NCI-H226 (cell line): ENCODE data around the gene THAP12.

ENCODE experiments used
- DNase-seq: peaks from one replicate; pipeline ENCODE4 v3.0.0-alpha.2; 2015

THAP12 gene

DNA sequence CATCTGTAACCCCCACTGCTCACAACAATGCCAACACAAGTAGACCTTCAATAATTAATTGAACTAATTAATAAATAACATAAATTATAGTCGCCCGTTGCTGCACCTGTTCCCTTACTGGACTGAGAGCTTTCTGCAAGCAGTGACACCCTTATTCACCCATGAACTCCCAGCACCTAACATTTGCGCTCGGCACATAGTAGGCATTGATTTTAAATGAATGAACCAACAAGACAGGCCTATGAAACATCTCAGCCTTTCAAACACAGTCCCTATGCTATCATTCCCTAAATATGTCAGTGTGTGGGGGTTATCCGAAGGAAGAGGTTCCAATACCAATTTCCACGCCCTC, 1.1 kb downstream of the THAP12 start:
- DNase-seq: no peak

DNA sequence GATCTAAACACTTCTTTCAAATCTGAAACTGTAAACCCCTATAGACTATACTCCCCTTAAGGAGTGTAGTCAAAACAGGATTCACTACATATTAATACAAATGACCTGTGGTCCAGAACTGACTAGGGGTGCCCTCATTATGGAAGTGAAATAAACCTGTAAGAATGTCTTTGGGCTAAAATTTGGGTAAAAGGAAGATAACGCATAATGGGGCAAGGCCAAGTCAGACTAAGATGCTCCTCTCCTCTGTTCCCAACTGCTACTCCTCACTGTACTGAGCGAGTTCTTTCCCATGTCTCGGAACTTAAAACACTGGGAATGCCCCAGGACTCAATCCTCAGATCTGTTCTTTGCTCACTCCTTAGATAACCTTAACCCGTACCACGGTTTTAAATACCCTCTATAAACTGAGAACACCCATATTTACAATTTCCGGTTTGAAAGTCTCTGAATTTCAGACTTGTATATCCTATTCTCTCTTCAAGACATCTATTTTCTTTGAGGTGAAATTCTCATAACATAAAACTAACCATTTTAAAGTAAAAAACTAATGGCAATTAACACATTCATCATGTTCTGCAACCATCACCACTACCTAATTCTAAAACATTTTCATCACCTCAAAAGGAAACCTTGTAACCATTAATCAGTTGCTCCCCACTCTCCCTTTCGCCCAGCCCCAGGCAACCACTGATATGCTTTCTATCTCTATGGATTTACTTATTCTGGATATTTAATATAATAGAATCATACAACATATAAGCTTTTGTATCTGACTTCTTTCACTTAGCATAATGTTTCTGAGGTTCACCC, 4.0 kb downstream of the THAP12 start:
- no peak for DNase-seq

DNA sequence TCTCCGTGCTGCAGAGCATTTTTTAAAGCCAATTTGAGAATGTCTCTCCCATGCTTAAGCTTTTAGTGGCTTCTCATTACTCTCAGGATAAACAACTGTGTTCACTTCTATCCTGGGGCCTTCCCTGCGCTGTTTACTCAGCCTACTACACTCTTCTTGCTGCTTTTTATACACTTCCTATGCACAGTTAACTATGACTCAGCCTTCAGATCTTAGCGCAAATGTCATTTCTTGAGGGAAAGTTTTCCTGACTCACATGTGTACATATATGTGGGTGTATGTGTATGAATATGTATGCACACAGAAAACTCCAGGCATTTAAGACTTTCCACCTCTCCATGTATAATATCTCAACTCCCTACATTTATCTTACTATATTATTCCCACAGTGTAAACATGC, 9.8 kb downstream of the THAP12 start:
- DNase-seq: peak; percentile 50

DNA sequence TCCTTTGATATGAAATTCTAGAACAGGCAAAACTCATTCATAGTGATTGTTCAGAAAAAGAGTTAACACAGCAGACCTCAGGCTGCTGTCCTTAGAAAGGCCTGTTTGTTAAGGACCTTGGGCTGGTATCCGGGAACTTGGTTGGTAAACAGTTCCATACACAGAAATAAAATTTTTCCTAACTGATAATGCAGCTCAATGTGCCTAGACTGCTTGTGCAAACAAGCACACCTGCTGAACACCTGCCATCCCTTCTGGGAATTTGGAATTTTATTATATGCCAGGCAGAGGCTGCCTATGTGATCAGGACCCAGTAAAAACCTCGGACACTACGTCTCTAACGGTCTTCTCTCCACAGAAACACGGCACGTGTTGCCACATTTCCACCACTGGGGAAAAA, 11.5 kb downstream of the THAP12 start:
- DNase-seq: no peak

DNA sequence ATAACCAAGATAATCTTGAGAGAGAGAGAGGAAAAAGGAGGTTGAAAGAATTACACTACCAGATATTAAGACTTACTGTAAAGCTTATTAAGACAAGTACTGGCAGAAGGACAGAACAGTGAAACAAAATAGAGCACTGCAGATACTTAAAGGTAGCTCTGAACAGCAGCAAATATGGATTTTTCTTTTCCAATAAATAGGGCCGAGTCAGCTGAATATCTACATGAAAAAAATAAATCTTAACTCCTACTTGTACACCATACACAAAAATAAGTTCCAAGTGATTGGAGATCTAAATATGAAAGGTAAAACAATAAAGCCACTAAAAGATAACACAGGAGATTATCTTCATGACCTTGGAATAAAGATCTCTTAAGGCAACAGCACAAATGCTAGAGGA, 12.4 kb downstream of the THAP12 start:
- no peak for DNase-seq

DNA sequence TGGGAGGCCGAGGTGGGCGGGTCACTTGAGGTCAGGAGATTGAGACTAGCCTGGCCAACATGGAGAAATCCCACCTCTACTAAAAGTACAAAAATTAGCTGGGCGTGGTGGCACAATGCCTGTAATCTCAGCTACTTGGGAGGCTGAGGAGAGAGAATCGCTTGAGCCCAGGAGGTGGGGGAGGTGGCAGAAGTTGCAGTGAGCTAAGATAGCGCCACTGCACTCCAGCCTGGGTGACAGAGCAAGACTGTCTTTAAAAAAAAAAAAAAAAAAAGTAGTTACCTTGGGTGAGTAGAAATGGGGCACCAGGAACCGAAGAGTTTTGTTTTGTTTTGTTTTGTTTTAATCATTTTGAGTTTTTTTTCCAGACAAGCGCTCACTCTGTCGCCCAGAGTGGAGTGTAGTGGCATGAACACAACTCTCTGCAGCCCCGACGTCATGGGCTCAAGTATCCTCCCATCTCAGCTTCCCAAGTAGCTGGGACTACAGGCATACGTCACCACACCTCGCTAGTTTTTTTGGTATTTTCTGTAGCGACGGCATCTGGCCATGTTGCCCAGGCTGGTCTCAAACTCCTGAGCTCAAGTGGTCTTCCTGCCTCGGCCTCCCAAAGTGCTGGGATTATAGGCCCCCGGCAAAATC, 15.8 kb downstream of the THAP12 start:
- no peak for DNase-seq

DNA sequence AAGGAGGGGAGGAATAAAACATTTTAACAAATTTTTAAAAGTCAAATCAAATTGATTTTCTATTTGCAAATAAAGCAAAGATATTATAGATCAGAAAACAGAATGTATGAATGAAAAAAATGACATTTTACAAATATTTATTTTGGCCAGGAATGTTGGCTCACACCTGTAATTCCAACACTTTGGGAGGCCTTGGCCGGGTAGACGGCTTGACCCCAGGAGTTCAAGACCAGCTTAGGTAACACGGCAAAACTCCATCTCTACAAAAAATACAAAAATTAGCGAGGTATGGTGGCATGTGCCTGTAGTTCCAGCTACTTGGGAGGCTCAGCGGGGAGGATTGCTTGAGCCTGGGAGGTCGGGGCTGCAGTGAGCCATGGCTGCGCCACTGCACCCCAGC, 18.2 kb downstream of the THAP12 start:
- DNase-seq: no peak

DNA sequence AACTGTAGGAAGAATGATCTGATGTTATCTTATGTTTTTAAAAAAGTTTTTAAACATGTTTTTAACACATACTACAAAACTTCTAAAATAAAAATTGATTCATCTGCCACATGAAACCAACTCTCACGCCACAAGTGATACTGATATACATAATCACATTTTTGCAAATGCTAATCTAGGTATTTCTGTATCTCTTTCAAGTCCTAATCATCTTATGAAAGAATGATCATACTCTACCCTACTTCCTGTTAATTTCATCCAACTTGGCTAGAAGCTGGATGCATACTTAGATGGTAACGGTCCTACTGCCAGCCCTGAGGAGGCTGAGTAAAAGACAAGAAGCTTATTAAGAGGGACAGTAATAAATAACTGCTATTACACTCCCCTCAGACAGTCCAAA, 19.2 kb downstream of the THAP12 start:
- no peak for DNase-seq

DNA sequence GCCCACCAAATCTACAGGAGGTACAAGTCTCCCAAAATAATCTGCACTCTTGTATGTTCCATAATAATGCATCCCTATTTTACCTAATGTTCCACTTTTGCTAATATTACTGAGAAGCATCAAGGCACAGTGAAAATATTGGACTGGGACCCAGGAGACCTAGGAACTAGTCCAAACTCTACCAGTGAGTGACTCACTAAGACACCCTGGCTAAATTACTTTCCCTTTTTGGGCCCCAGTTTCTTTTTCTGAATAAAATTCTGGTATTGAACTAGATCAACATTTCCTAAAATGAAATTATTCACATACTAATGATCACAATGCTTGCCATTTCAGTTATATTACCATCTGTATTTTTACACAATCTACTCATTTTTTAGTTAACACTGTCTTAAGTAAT, 19.6 kb downstream of the THAP12 start:
- no peak for DNase-seq

DNA sequence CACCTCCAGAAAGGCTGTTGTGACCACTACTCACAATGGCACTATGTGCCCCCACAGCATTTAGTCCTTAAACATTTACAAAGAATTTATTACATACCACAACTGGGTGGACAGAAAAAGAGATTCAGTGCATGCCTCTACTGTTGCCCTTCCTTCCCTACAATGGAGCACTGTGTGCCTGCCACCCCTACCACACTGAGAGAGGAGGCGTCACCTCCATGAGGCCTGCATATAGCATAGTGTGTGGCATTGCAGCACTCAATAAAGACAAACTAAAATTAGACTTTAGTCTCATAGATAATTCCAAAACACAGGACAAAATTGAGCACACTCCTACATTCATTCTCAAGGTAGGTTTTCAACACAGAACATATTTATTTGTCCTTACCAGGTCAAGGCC, 25.8 kb downstream of the THAP12 start:
- no peak for DNase-seq

DNA sequence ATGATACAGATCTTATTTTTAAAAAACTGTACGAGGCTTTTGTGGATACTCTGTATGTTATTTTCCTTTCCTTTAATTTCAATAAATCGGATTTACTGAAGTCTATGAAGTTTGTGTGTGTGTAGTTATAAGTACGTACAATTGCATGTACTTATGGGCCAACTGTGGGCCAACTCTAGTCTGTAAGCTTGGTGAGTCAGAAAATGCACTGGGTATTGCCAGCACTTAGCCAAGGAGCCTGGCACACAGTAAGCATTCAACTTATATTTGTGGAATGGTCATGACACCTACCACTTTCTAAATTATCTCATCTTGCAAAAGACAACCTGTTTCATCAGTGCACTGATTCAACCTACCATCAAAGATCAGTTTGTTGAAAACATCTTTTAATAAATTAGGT, 32.6 kb downstream of the THAP12 start:
- no peak for DNase-seq

DNA sequence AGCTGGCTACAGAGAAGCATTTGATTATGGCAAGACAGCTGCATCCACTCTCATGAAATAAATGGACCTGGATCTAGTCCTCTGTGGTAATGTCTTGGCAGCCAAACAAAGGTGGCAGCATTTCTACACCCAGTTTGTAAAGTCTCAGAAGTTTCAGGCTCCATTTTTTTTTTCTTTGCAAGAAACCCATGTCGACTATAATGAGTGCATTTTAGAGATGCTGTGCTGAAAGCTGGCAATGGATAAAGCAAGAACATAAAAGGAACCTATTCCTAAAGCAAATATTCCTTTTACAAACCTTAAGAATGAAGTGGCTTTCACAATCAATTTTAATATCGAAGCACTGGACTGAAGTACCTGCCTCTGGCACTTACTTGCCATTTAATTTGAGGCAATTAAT, 33.5 kb downstream of the THAP12 start:
- no peak for DNase-seq

DNA sequence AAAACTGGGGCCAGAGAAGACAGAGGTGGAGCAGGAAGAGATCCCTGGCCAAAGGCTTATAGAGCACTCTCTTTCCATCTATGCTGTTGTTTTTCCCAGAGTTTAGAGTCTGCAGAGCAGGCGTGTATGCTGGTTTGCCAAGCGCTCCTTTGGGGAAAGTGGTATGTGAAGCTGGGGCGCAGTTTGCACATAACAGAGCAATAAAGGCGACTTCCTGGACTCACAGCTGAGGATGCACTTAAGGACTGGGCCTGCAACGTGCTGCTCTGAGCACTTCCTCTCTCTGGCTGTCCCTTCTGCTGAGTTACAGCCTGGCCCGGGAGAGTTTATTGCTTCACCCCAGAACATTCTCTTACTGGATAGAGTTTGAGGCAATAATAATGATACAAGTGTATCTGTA, 41.7 kb downstream of the THAP12 start:
- DNase-seq: no peak

DNA sequence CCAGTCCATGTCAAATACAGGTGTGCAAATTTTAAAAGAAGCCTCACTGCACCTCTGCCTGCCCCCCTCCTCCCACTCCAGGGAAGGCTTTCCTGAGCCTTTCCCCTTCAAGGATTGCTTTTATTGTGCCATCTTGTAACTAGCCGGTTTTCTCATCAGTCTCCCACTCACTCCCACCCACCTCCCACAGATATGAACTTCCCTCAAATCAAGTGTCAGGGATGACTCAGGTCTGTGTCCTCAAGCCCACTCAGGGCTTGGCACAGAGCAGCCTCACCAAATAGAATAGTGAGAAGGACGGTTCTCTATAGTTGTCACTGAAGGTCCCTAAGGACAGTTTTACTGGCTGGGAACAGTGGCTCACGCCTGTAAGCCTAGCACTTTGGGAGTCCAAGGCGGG, 43.0 kb downstream of the THAP12 start:
- no peak for DNase-seq

DNA sequence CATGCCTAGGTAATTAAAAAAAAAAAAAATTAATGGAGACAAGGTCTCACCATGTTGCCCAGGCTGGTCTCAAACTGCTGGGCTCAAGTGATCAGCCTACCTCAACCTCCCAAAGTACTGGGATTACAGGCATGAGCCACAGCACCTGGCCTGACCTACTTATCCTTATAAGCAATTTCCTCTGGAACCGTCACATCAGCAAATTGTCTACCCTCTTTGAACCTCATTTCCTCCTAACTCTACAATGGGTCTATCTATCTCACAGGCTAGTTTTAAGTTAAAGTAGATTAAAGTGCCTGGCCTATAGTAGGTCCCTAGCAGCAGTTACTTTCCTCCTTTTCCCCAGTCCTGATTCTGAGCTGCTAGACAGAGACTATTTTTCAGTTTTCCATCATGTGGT, 43.5 kb downstream of the THAP12 start:
- DNase-seq: no peak

DNA sequence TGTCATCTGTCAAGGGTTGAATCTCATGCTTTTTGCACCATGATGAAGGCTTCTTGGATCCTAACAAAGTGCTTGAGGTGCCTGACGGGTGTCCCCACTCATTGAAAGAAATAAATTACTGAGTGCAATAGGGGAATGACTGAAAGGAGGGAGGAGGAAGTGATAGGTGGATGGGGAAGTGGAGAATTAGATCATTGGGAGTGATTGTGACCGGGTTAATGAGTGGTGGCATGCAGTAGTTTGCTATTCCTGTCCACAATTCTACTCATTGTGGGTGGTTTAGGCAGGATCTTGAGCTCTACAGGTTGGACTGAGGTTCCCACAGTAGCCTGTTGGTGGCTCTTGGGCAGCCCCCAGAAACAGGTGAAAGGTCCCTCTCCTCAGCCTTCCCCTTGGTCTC, 44.3 kb downstream of the THAP12 start:
- no peak for DNase-seq

DNA sequence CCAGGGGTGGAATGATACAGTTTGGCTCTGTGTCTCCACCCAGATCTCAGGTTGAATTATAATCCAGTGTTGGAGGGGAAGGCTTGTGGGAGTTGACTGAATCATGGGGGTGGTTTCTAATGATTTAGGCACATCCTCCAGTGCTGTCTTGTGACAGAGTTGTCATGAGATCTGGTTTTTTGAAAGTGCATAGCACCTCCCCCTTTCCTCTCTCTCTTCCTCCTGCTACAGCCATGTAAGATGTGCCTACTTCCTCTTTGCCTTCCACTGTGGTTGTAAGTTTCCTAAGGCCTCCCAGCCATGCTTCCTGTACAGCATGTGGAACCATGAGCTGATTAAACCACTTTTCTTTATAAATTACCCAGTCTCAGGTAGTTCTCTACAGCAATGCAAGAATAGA, 45.1 kb downstream of the THAP12 start:
- DNase-seq: no peak

DNA sequence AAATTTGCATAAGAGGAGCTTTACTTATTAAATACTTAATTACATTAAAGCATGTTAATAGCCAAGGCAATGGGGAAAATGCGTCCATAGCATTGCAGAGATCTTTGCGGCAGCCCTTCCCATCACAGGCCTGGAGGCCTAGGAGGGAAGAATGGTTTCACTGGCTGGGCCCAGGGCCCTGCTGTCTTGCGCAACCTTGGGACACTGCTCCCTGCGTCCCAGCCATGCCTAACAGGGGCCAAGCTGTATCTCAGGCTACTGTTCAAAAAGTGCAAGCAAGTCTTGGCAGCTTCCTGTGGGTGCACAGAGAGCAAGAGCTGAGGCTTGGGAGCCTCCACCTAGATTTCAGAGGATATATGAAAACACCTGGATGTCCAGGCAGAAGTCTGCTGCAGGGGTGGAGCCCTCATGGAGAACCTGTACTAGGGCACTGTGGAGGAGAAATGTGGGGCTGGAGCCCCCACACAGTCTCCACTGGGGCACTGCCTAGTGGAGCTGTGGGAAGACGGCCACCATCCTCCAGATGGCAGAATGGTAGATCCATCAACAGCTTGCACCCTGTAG, 46.0 kb downstream of the THAP12 start:
- no peak for DNase-seq

DNA sequence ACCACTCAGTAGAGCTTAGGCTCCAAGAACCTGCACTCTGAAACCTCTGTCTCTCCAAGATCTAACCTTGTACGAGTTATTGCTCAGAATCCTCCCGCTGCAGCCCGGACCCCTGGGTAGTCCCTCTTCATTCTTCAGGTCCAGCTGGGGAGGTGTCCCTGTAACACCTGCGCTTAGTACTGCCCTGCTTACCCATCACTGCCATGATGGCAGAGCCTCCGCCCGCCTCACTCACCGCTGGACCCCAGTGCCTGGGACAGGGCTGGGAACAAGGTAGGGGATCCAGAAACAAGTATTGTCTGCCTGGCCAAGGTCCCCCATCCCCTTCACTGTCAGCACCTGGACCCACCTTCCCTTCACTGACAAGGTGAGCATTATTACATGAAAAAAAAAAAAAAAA, 50.3 kb downstream of the THAP12 start:
- DNase-seq: no peak

DNA sequence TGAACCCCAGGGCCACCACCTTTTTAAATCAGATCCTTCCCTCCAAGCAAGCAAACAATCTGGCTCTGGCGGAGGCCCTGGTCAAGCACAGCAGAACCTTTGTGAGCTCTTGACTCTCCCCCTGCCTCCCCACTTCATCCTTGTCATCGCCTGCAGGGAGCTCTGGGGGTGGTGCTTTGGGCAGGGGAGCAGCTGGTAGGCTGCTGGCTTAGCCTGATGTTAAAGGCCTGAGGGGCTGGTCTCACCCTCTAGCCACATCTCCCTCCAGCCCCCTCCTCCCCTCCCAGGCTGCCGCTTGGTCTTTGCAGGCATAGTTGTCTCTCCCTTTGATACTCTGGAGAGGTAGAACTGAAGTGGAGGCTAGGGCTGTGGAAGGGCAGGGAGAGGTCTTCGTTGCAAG, 50.9 kb downstream of the THAP12 start:
- DNase-seq: no peak

DNA sequence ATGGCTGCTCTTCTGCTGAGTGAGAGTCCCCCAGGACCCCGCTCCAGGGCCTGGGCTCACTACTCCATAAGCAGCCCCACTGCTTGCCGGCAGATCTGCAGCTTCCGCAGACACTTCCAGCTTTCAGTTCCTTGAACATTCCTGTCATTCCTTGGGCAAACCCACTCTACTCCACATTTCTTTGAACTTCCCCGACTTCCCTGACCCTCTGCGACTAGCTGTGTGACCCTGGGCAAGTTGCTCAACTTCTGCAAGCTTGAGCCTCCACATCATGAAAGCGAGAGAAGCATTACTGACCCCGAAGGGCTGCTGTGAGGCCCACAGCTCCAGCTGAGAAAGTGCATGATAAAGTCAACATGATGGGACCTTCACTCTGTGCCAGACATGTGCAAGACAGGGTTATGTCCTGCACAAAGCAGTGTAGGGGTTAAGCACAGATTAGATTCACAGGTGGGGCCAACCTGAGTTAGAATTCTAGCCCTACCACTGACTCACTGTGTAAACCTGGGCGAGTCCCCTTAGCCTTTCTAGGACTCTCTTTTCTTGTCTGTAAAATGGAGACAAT, 51.8 kb downstream of the THAP12 start:
- no peak for DNase-seq

DNA sequence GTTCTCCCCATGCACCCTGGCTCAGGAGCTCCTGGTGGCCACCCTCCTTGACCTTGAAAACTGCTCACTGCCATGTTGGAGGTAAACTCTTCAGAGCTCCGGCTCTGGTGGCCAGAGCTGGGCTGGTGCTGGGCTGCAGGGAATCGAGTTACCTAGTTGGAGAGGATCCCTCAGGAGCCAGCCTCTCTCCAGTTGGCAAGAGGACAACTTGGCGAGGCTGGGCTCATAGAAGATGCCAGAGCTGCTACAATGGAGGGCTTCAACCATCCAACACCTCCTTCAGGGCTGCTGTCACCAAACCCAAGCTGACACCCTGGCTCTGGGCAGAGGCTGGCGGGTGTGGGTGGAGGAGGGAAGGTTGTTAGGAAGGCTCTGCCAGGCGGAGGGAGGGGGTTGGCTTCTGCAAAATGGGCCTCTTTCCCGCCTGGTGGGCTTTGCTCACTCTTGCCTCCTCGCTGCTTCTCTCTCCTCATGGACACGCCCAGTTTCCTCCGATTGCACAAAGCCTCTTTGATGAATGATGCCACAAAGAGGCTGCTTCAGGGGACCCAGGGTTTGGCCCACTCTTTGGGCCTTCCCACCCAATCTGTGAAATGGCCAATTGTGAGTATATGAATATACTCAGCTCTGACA, 53.1 kb downstream of the THAP12 start:
- DNase-seq: no peak

DNA sequence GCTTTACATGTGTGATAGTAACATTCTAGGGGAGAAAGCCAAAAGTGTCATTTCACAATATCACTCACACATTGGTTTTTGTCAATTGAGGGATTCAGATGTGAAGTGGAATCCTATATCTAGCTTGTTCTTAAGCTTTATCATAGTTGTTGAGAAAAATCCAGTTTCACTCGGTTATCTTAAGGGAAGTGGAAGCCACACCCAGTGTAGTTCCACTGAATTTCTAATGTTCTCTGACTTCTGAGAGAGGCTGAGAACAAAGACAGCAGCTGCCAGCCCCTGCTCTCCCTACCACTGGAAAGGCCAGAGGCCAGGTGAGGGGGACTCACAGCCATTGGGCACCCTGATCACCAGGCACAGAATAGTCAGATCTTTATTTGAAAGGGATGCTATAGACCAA, 53.7 kb downstream of the THAP12 start:
- no peak for DNase-seq

DNA sequence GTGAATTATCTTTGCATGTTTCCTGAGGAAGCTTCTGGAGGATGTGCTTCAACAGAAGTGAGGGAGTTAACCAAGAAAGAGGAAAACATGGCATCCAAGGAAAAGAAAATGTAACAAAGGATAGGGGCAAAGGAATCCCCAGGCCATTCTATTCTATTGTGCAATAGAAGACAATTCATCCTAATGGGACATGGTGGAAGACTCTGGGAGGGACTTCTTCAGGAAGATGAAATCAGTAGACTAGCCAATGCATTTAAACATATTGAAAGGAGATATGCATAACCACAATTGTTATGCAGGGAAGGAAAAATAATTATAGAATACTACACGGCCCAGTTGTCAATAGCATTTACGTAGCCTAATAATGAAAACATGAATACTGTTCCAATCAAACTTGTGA, 55.7 kb downstream of the THAP12 start:
- no peak for DNase-seq
